Lung (tissue), 16 donors: ENCODE data around the gene IL4R. TPM values are rescaled to one million over a fixed set of nuclear protein-coding genes. Genes with fewer than 3 reads are reported as not detected.

Experiments
- ATAC-seq: fragments of 200-7000 bp; cut with Tn5 transposase; one replicate; pipeline ENCODE4 v1.9.1; 2020; ENCODE audit warnings: moderate number of reproducible peaks; ENCODE audit not compliant: insufficient read depth, low FRiP score
- DNase-seq, 3 donors: peaks; one replicate each; pipeline ENCODE4 v3.0.0-alpha.2; 2013 to 2017
- H3K27ac ChIP-seq, 2 donors: one replicate each; pipeline ENCODE4 v1.5.1; 2013; ENCODE audit warnings: mild to moderate bottlenecking in 2 of 2, moderate library complexity in 2 of 2, control low read depth in 1 of 2, inconsistent platforms in 1 of 2, low read depth in 1 of 2, low read length in 1 of 2
- H3K27me3 ChIP-seq, 3 donors: one replicate each; pipeline ENCODE4 v1.5.1; 2013; ENCODE audit warnings: low read length in 2 of 3; ENCODE audit not compliant: control insufficient read depth in 3 of 3, insufficient read depth in 3 of 3
- H3K36me3 ChIP-seq, 4 donors: one replicate each; pipeline ENCODE4 v1.5.1; 2013; ENCODE audit warnings: low read length in 4 of 4, mild to moderate bottlenecking in 1 of 4, moderate library complexity in 1 of 4; ENCODE audit not compliant: control insufficient read depth in 4 of 4, insufficient read depth in 4 of 4
- H3K4me1 ChIP-seq, 5 donors: one replicate each; pipeline ENCODE4 v1.5.1; 2013; ENCODE audit warnings: low read length in 5 of 5, mild to moderate bottlenecking in 2 of 5, moderate library complexity in 1 of 5; ENCODE audit not compliant: control insufficient read depth in 5 of 5, insufficient read depth in 5 of 5
- H3K4me3 ChIP-seq: one replicate; pipeline ENCODE4 v1.5.1; 2013; ENCODE audit warnings: mild to moderate bottlenecking, control low read depth, moderate library complexity
- H3K9ac ChIP-seq, 2 donors: one replicate each; pipeline ENCODE4 v1.5.1; 2013; ENCODE audit warnings: low read length in 2 of 2, control low read depth in 1 of 2; ENCODE audit not compliant: insufficient read depth in 1 of 2
- H3K9me3 ChIP-seq, 4 donors: one replicate each; pipeline ENCODE4 v1.5.1; 2013; ENCODE audit warnings: low read length in 3 of 4, mild to moderate bottlenecking in 1 of 4, moderate library complexity in 1 of 4; ENCODE audit not compliant: control insufficient read depth in 4 of 4, insufficient read depth in 3 of 4
- CTCF ChIP-seq: IDR thresholded peaks from 2 replicates; pipeline ENCODE4 v1.5.1; 2012; ENCODE audit warnings: mild to moderate bottlenecking; ENCODE audit errors: control extremely low read depth, extremely low read depth
- WGBS, 2 donors: extraction: QIAGEN DNeasy Blood & Tissue Kit; methylation state at CpG; one replicate each; pipeline ENCODE4 v1.1.7; 2013; 5-methylcytosine and 5-hydroxymethylcytosine counted together
- long read RNA-seq, 5 donors: transcript quantifications; one replicate each; lab custom pipeline, GENCODE V29; 2026
- polyA plus RNA-seq, 2 donors: library from polyadenylated mRNA; stranded (reverse); fragments of 200-250 nt; gene quantifications; one replicate each; pipeline ENCODE4 v1.2.1, GENCODE V29; 2013
- total RNA-seq, 2 donors: library from RNA; depleted of rRNA in 1 of 2; stranded (reverse); fragments of >200 nt in 1 of 2; gene quantifications; one replicate each; pipeline ENCODE4 v1.2.1, GENCODE V29; 2014 to 2021
- donor health status: control.
- donor health status: control.
- donor health status: Bipolar disorder and iron deficiency.
- donor health status: healthy.
- donor health status: DM: yes; HTN: yes; CAD: no.

Gene IL4R
- 100 to 1,000 TPM in 1 of 2 donors, 10 to 100 TPM in 1; 79.8 to 148 TPM for total RNA-seq
- 100 to 1,000 TPM in 1 of 2 donors, 10 to 100 TPM in 1; 61.3 to 175 TPM for polyA plus RNA-seq
- long read RNA-seq, donor 1, partial matches to known transcripts: 0 of 1 reads
- long read RNA-seq, donor 1, other reads (novel, unspliced or antisense): 0 of 1 reads
- long read RNA-seq, donor 2: 0 reads
- long read RNA-seq, donor 3: 0 reads
- long read RNA-seq, donor 4, partial matches to known transcripts: 0 of 1 reads
- long read RNA-seq, donor 4, other reads (novel, unspliced or antisense): 0 of 1 reads
- long read RNA-seq, donor 5, partial matches to known transcripts: 5 of 6 reads
- long read RNA-seq, donor 5, other reads (novel, unspliced or antisense): 0 of 6 reads

DNA sequence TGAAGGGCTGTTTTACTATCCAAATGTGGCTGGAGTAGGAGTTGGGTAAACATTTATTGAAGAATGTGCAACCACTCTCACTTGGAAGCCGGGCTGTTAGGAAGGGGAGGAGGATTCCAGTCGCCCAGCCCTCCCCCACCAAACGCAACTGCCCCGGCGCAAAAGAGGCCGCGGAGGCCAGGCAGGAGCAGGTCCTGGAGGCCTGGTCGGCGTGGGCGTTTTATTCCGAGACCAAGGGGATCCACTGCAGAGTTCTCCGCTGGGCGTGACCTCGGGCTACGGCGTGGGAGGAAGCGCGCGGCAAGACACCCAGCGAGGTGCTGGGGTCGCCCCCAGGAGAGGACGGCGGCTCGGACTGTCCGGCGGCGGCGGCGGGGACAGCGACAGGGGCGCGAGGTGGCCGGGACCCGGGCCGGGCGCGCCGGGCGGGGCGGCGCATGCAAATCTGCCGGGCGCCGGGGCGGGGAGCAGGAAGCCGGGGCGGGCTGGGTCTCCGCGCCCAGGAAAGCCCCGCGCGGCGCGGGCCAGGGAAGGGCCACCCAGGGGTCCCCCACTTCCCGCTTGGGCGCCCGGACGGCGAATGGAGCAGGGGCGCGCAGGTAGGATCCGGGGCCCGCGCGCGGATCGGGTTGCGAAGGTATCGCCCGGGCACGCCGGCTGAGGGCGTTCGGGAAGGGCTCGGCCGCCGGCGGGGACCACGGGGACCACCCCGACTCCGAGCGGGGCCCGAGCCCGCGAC lies at the start of gene IL4R:
TSS of gene IL4R (plus strand) at position 553 of the 739 bp plus-strand sequence. CDS start 26,230 bp downstream, outside the sequence.
- Histone ChIP-seq H3K36me3 (peaks cover 0 to 3% (median 0%) of the 10 kb centered on the region in 4 donors), H3K9me3 (no peaks in the 10 kb centered on the region), H3K27me3 (no peaks in the 10 kb centered on the region), H3K4me1 (peaks cover 0 to 26% (median 17%) of the 10 kb centered on the region in 5 donors), H3K4me3 (peak within 1 kb of the TSS; percentile 98), H3K9ac (peak within 1 kb of the TSS; percentile 36 to 44), H3K27ac (peak within 1 kb of the TSS; percentile 90 to 100)
- ATAC-seq: peak; percentile 67
- WGBS, 2 donors: 0 to 1% methylated on average over 54 to 85 of the region's 85 CpGs
- no peak for TF ChIP-seq CTCF
- DNase-seq: peak; percentile 66 to 77 (median 70)

DNA sequence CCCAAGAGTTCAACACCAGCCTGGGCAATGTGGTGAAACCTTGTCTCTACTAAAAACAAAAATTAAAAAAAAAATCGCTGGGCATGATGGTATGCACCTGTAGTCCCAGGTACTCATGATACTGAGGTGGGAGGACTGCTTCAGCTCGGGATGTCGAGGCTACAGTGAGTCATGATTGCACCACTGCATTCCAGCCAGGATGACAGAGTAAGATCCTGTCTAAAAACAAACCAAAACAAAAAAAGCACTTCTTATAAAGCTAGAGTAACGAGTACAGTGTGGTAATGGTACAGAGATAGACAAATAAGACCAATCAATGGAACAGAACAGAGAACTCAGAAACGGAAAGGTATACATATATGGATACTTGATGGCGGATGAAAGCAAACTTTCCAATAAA lies 49.6 kb upstream of the IL4R start:
- no peak overlapping the region for H3K27ac ChIP-seq

GRCh38 chr16:27265982-27266381 lies 47.8 kb upstream of the IL4R start:
- Histone ChIP-seq H3K4me1 (peaks cover 0 to 10% (median 2%) of the 10 kb centered on the region in 5 donors), H3K9ac (no peak overlapping the region), H3K27me3 (no peaks in the 10 kb centered on the region), H3K9me3 (no peaks in the 10 kb centered on the region), H3K4me3 (no peak overlapping the region), H3K36me3 (peaks cover 0 to 6% (median 1%) of the 10 kb centered on the region in 4 donors), H3K27ac (no peak overlapping the region)
- ATAC-seq (no peak), DNase-seq (no peak)
- TF ChIP-seq CTCF: no peak
- WGBS, 2 donors: 95 to 100% methylated on average over 1 of the region's 1 CpG

More for the DNA sequence above, 49.6 kb upstream of the IL4R start:
- Histone ChIP-seq H3K4me3 (no peak overlapping the region), H3K4me1 (peaks cover 0 to 7% (median 2%) of the 10 kb centered on the region in 5 donors), H3K27me3 (no peaks in the 10 kb centered on the region), H3K36me3 (peaks cover 0 to 6% (median 1%) of the 10 kb centered on the region in 4 donors), H3K9me3 (no peaks in the 10 kb centered on the region), H3K9ac (no peak overlapping the region)
- no peak for TF ChIP-seq CTCF
- 59 to 78% methylated on average over 6 of the region's 6 CpGs for WGBS, 2 donors
- peak; percentile 64 for ATAC-seq
- no peak for DNase-seq
